OCI-M2 (cell line): ENCODE results near the gene NT5E.
"Not testable (repeated sequence)": the region's sequence is repeated elsewhere in the genome, so short reads cannot be mapped to it uniquely, and the experiment has no call there.

Source experiments
- DNase-seq: peaks from one replicate; lab custom pipeline; 2025; ENCODE audit not compliant: unreplicated experiment; lab: John Stamatoyannopoulos, UW

NT5E gene

DNA sequence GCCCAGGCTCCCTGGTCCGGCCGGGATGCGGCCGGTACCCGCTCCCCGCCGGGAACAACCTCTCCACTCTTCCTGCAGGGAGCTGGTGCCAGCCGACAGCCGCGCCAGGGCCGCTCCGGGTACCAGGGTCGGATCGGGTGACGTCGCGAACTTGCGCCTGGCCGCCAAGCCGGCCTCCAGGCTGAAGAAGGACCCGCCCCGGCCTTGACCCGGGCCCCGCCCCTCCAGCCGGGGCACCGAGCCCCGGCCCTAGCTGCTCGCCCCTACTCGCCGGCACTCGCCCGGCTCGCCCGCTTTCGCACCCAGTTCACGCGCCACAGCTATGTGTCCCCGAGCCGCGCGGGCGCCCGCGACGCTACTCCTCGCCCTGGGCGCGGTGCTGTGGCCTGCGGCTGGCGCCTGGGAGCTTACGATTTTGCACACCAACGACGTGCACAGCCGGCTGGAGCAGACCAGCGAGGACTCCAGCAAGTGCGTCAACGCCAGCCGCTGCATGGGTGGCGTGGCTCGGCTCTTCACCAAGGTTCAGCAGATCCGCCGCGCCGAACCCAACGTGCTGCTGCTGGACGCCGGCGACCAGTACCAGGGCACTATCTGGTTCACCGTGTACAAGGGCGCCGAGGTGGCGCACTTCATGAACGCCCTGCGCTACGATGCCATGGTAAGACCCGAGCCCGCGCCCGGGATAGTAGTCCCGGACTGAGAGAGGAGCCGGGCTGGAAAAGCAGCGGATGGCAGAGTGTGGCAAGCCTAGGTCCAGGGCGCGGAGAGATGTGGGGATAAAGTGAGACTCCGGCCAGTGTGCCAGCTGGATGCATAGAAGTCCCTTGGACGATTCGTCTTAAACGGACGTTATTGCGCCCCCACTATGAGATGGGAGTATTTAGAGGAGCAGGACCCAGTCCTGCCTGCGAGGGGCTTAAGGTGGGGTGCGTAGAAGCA, at the start of gene NT5E:
NT5E (plus strand) TSS at position 266 of the 942 bp plus-strand sequence; CDS start at position 323, 57 bp downstream.
- no peak for DNase-seq

DNA sequence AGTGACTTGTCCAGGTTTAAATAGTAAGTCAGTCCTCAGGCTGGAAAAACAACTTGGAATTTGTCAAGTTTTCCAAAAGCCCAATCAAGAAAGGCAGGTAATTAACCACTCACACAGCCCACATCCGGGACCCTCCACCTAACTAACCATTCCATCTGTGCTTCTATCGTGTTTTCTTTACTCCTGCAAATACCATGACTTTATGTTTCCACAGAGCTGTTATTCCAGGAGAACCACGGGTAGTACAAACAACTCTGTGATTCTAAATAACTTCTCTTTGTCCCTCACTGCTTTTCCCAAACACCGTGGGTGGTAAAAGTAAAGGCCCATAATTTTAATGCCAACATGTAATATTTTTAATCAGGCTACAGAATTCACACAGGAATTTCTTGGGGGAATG, 49.6 kb upstream of the NT5E start:
- DNase-seq = no peak

- DNase-seq = no peak
Observed at GRCh38 chr6:85401186-85402021, 48.5 kb upstream of the NT5E start.

DNA sequence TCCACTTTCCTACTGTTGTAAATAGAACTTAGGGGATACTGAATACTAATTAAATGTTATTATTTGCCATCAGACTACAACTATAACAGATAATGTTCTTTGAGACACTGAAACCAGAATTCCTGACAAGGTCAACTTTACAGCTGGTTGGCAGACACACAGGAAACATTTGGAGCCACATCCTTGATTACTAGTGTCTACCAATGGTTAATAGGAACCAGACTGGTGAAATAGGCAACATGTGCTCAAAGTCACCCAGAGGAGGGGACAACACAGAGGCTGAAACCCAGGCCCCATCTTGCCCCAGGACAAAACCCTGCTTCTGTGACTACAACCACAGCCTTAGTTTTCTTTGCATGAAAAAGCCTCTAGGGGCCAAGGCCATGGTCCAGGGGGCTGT, 47.8 kb upstream of the NT5E start:
- no peak for DNase-seq

GRCh38 chr6:85402922-85403321, 47.0 kb upstream of the NT5E start:
- no peak for DNase-seq

- DNase-seq = no peak
Observed at GRCh38 chr6:85403331-85404015, 46.4 kb upstream of the NT5E start.

GRCh38 chr6:85404016-85404563, 45.8 kb upstream of the NT5E start:
- DNase-seq = not testable (repeated sequence)

- no peak for DNase-seq
Observed at GRCh38 chr6:85404564-85405174, 45.2 kb upstream of the NT5E start.

GRCh38 chr6:85405175-85405852, 44.6 kb upstream of the NT5E start:
- no peak for DNase-seq

GRCh38 chr6:85405853-85406198, 44.1 kb upstream of the NT5E start:
- no peak for DNase-seq

DNA sequence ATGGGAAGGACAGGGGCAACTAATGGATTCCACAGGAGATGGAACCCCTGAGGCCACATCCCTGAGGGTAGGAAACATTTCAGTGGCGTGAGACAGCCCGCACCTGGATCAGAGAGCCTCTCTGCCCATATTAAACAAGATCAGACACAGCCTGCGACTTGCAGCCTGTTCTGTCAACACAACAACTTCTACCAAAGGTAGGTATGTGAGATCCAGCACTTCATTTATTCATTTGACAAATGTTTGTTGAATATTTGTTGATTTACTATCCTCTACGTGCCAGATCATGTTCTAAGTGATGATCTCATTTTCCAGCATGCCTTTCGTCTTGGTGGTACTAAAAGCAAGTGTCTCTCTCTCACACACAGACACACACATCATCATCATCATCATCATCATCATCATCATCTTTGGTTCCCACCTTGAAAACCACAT, 43.2 kb upstream of the NT5E start:
- no peak for DNase-seq

- DNase-seq = no peak
Observed at GRCh38 chr6:85408039-85408438, 41.8 kb upstream of the NT5E start.

DNA sequence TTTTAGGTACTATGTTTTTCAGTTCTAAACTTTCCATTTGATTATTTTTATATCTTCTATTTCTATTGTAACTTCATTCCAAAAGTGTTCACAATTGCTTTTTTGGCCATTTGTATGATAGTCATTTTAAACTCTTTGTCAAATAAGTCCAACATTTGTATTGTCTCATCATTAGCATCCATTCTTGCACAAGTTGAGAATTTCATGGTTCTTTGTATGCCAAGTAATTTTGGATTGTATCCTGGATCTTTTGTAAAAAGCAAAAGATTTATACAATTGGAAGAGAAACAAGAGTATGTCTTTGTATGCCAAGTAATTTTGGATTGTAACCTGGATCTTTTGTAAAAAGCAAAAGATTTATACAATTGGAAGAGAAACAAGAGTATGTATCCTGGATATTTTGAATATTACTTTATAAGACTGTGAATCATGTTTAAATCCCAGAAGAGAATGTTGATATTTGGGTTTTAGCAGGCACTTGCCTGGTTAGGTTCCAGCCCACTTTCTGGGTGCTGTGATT, 36.9 kb upstream of the NT5E start:
- DNase-seq = no peak

- DNase-seq = no peak
Observed at GRCh38 chr6:85416049-85416448, 33.8 kb upstream of the NT5E start.

GRCh38 chr6:85416766-85417165, 33.1 kb upstream of the NT5E start:
- DNase-seq = no peak

DNA sequence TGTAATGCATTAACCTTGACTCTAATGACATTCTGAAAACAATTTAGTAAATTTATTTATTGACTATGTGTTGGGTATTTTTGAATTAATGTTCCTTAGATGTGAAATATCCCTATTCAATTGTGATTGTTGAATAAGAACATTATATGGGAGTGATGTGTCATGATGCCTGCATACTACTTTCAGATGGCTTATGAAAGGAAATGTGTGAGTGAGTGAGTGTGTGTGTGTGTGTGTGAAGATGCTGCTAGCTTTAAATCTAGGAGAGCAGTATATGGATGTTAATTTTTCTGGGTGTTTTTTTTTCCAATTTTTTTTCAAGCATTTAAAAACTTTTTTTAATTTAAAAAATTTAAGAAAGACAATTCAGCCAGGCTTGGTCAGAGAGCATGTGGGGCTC, 32.5 kb upstream of the NT5E start:
- DNase-seq = no peak

DNA sequence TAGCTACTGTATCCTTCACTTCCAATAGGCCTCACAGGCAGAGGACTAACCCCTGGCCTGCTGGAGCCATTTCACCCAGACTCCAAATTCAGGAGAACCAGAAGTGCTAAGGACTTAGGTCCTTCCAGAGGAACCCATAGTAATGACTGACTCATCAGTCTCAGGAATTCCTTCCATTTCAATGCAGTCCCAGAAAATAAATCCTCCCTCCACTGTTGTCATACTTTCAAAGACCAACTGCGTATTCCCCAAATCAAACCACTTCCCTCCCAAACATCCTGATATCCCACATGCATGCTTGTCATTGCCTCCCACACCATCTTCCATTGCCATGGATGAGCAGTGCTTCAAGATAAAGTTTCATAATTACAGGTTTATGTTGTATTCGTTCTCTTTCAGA, 31.8 kb upstream of the NT5E start:
- DNase-seq = no peak

- no peak for DNase-seq
Observed at GRCh38 chr6:85419046-85419759, 30.7 kb upstream of the NT5E start.

DNA sequence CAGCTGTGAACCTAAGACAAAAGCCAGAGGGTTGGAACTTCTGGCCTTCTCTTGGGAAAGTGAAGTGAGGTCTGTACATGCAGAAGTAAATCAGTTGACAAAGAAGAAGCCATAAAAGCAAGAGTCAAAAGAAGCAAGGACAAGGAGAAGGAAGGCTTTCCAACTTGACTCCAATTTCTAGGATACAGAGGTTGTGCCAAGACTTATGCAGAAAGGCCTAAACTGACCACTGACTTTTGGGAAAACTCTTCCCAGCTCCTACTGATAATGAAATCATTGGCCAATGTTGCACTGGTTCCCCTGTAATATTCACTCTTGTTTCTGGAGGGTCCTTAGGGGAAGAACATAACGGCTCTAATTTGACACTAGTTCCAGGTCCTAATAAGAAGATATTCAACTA, 29.3 kb upstream of the NT5E start:
- no peak for DNase-seq
